Stimulated activated CD4-positive, alpha-beta T cell treated with anti-CD3 and anti-CD28 coated beads, Interleukin-1b, Interleukin-23, amount 100 ng/mL, for 24 hours (primary cell): ENCODE results near the gene DDTL.

ENCODE experiments used
- DNase-seq, 4 experiments: peaks; one replicate each; pipeline ENCODE4 v3.0.0-alpha.2; 2020; ENCODE audit warnings: low read depth in 4 of 4, low spot score in 1 of 4

The DDTL gene

DNA sequence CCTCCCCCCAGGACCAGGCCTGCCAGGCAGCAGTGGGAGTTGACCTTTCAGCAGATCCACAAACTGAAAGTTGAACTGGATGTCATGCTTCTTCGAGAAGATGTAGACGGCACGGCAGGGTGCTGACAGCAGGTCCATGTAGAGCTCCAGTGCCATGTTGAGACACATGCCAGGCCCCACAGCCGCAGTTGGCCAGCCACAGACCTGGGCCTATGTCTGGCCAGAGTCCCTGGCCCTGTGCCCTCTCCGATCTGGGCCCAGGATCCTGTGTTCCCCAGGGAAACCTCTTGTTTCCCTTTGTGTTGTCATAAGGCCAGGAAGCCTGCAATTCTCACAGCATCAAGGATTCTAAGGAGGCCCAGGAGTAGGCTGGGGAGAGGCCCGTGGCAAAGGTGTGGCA is 38.5 kb downstream of the DDTL start, which contains the start of gene GSTT4:
Gene GSTT4, minus strand, starts transcription at position 253 of the 400 bp plus-strand sequence. Its CDS starts 97 bp downstream, at position 156.
- DNase-seq: no peak

DNA sequence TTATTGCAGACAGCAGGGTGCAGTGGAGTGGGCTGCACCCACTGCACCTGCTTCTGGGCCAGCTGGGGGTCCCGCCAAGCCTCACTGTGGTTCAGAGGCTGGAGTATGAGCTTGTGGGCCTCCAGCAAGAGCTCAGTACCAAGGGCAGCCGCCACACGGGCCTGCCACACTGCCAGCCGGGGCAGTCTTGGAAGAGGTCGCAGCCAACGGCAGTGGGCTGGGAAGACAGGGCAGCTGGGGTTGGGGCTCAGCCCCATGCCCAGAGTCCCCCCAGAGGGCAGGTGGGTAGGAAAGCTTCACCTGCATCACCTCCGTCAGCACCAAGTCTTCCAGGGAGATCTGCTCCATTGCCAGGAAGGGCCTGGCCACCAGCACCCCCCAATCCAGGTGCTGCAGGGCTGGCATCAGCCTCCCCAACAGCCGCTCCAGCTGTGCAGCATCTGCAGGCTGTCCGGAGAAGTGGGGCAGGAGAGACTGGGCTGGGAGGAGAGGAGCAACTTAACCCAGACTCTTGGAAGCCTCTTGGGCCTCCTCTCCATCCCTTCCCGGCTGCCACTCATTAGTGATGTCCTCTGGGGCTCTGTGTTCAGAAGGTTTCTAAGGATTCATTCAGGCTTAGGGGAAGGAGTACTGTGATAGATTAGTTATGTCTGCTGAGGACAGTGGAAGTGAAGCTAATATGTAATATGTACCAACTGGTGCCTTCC is 39.7 kb downstream of the DDTL start:
- no peak for DNase-seq

DNA sequence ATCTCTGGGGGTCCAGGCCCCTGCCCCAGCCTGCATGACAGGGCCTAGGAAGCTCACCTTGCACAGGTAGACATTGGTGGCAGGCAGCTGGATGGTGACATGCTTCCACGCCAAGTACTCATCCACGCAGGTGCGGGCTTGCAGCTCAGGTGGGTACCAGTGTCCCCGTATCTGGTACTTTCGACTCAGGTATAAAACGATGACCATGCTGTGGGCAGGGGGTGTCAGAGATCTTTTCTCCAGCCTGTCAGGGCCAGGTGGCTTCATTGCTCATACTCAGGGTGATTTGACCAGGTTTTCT is 40.2 kb downstream of the DDTL start:
- DNase-seq: no peak

DNA sequence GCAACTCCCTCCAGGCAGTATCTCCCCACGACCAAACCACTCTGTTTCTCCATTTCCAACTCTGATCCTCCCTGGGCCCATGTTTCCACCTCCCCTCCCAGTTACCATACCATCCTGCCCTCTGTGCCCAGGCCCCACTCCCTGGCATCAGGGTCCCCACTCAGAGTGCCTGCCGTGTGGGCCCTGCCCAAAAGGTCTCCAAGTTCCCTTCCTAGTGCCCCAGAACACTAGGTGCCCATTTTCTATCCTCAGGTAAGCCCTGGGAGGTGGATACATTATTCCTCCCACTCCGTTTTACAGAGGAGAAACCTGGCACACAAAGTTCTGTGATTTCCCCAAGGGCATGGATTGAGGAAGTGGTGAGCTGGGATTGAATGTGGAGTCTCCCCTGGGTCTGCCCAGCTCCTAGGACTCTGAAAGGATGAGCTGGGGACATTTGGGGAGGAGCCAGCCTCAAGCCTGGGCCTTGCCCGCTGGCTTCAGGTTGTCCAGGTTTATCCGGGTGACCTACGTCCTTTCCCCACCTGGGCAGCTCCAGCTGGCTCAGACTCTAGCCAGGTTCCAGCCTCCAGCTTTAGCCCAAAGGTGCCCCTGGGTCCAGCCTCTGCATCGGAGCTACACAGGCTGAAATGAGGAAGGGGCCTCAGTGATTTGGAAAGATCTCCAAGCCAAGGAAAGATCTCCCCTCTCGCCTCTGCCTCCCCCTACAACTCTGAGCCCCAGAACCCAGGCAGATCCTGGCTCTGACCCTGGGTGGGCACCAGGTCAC is 40.7 kb downstream of the DDTL start:
- DNase-seq: no peak

DNA sequence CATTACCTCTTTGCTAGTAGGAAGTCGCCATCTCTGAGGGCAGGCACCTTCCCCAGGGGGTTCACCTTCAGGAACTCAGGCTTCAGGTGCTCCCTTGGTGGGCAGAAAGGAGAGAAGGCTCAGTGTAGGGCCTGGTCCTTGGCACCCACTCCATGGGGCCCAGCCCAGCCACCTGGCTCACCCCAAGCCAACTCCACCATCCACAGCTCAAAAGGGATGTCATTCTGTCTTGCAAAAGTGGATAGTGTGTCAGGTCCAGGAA is 41.3 kb downstream of the DDTL start:
- no peak for DNase-seq

DNA sequence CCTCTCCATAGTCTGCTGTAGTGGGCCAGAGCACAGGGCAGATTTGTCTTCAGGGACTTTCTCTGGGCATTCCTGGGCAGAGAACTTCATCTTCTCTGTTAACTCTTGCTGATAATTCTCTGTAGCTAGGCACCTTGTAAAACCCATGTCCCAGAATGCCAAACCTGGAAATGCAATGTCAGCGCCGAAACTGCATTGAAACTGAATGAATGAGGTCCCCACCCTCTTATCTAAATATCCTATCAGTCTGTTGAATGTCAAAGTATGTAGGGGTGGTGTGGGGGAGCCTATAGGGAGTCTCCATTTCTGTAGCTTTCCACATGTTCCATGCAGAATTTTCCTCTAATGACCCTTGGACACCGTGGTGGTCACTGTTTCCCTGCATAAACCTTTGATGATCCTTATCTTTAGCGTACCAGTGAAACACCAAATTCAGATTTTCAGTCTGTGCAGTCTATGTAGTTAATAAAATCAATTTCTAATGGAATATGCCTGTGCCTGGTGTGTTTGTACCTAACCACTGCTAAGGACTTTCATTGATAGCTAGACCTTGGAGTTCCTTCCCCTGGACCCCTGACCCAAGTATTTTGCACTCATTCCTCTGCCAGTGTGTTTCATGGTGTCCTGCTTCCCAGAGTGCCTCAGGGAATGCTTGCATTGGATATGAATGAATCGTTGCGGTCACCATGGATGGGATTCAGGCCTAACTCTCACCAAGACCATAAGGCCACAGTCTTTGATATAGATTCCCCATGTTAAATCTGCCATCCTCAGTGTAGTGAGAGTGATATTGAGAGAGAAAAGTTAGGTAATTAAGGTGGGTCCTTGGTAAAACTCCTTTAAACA is 41.9 kb downstream of the DDTL start:
- no peak for DNase-seq

DNA sequence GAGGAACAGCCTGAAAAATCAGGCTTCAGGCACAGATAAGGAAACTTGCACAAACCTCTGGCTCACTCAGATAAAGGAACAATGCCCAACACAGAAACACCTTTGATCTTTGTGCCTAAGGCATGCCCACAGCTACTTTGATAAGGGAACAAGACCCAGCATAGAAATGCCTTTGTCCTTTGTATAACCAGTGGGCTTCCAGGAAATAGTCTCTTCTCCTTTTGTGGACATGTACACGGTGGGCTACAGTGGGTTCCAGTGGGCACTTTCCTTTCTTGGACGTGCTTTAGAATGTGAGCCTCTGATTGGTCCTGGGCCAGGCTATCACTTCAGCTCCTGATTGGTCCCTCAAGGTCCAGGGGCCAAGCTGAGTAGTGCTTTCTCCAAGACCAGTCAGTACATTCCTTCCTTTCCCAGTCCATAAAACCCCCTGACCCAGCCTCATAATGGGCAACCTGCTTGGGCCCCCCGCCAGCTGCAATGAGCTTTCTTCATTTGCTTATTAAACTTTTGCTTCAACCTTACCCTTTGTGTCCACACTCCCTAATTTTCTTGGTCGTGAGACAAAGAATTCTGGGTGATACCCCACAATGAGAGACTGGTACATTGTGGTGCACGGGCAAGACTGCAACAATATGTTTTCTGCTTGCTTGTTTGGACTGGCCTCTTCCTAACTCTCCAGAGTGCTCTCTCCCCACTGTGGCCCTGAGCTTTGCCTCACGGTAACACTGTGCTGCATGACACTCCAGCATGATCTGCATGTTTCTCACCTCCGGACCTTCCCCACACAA is 42.7 kb downstream of the DDTL start:
- DNase-seq: no peak

DNA sequence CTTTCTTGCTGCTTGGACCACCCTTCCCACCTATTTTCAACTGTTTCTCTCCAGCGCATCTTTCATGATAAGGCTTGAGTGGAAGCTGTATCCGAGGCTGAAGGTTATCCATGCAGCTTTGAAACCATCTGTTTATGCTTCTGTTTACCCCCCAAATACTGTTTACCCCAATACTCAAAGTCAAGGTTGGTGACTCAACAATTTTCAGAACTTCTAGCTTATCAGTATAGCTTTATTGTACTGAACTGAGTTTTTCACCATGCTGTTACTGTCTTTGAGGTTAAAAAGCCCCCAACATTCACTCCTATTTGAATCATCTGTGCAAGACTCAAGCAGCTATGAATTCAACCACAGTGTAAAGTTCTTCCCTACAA is 43.3 kb downstream of the DDTL start:
- no peak for DNase-seq

DNA sequence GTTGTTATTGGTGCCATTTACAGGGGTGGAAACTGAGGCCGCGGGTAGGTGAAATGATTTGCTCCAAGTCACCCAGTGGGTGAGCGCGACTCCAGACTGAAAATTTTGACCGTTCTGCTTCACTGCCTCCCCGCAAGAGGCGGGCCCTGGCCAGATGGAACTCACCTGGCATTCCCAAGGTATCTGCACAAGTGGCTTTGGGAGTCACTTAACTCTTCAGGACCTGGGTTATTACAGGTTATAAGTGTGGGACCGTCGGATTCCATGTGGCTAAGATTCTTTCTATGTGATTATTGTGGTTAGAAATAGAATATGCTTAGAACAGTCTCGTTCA is 45.0 kb downstream of the DDTL start:
- no peak for DNase-seq

DNA sequence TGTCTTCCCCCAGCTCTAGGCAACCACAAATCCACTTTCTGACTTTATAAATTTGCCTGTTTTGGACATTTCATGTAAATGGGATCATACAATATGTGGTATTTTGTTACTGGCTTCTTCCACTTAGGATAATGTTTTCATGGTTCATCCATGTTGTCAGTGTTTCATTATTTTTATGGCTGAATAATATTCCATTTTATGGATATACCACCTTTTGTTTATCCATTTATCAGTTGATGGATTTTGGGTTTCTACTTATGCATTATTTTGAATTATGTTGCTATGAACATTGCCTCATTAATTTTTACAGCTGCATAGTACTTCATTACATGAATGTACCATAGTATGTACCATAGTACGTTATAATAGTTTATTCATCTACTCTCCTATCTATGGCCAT is 49.5 kb downstream of the DDTL start:
- DNase-seq: no peak

DNA sequence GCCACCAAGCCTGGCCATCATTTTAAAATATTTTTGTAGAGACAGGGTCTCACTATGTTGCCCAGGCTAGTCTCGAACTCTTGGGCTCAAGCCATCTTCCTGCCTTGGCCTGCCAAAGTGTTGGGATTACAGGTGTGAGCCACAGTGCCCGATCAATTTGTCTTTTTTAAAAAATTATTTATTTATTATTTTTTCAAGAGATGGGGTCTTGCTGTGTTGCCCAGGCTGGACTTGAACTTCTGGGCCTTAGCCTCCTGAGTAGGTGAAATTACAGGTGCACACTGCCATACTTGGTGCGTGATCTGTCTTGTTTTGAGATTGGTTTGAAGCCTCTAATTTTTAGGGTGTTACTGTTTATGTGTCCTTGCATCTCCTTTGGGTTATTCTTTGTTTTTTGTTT is 54.6 kb downstream of the DDTL start:
- DNase-seq: no peak
